ENCODE measurements around the gene UBE3B.

UBE3B gene

GRCh38 chr12:109497675-109498074 lies 20.2 kb downstream of the UBE3B start:
- DNase-seq = no peak

- no peak for DNase-seq
Measured at GRCh38 chr12:109500406-109501185, 23.2 kb downstream of the UBE3B start.

GRCh38 chr12:109501299-109501698 lies 23.9 kb downstream of the UBE3B start:
- no peak for DNase-seq

- no peak for DNase-seq
Measured at GRCh38 chr12:109502332-109502731, 24.9 kb downstream of the UBE3B start.

- DNase-seq = no peak
Measured at GRCh38 chr12:109503611-109504010, 26.2 kb downstream of the UBE3B start.

- DNase-seq = no peak
Measured at GRCh38 chr12:109504068-109504467, 26.6 kb downstream of the UBE3B start.

GRCh38 chr12:109510196-109510595 lies 32.8 kb downstream of the UBE3B start:
- no peak for DNase-seq

GRCh38 chr12:109512608-109513007 lies 35.2 kb downstream of the UBE3B start:
- no peak for DNase-seq

- DNase-seq = no peak
Measured at GRCh38 chr12:109513051-109513450, 35.6 kb downstream of the UBE3B start.

- DNase-seq = no peak
Measured at GRCh38 chr12:109513977-109514376, 36.5 kb downstream of the UBE3B start.

- DNase-seq = no peak
Measured at GRCh38 chr12:109517619-109518018, 40.2 kb downstream of the UBE3B start.

GRCh38 chr12:109518820-109519665 lies 41.6 kb downstream of the UBE3B start:
- peak in 1 of 2 experiments; percentile 37 for DNase-seq

- no peak for DNase-seq
Measured at GRCh38 chr12:109519787-109520186, 42.4 kb downstream of the UBE3B start.

- DNase-seq = no peak
Measured at GRCh38 chr12:109521831-109522230, 44.4 kb downstream of the UBE3B start.

- DNase-seq = no peak
Measured at GRCh38 chr12:109523071-109523470, 45.6 kb downstream of the UBE3B start.

GRCh38 chr12:109523504-109523903 lies 46.1 kb downstream of the UBE3B start:
- no peak for DNase-seq

- DNase-seq = no peak
Measured at GRCh38 chr12:109524466-109525278, 47.2 kb downstream of the UBE3B start.

- DNase-seq = no peak
Measured at GRCh38 chr12:109525279-109525585, 47.8 kb downstream of the UBE3B start.

GRCh38 chr12:109527489-109528123 lies 50.2 kb downstream of the UBE3B start:
- DNase-seq = no peak

- no peak for DNase-seq
Measured at GRCh38 chr12:109529691-109530640, 52.5 kb downstream of the UBE3B start.

- DNase-seq = no peak
Measured at GRCh38 chr12:109531411-109531810, 54.0 kb downstream of the UBE3B start.

Data from SW 1271 (cell line).